HepG2 (cell line): Measurements from ENCODE around the gene PAPPA. TPM values are rescaled to one million over a fixed set of nuclear protein-coding genes. Genes with fewer than 3 reads are reported as not detected.

Experiments used
- ARID5B ChIP-seq: IDR thresholded peaks from 2 replicates; pipeline ENCODE4 v1.4.0; 2020; ENCODE audit warnings: mild to moderate bottlenecking, missing genetic modification reagents
- ATF7 ChIP-seq, 2 experiments: fragments of 450-650 bp in 1 of 2; sonication (generic) in 1 of 2; formaldehyde crosslinking in 1 of 2; IDR thresholded peaks; 2 replicates each; pipeline versions ENCODE4 v1.4.0 to v1.6.1; 2016 to 2020; ENCODE audit warnings: antibody characterized with exemption in 1 of 2, mild to moderate bottlenecking in 1 of 2, missing genetic modification reagents in 1 of 2
- CBX5 ChIP-seq: sonication (generic); formaldehyde crosslinking; IDR thresholded peaks from 2 replicates; pipeline ENCODE4 v1.4.0; 2020; ENCODE audit warnings: missing genetic modification reagents, borderline replicate concordance
- HDAC1 ChIP-seq: sonication (generic); formaldehyde crosslinking; IDR thresholded peaks from 2 replicates; pipeline ENCODE4 v1.5.1; 2020; ENCODE audit warnings: mild to moderate bottlenecking, missing genetic modification reagents
- MEF2D ChIP-seq: sonication (generic); formaldehyde crosslinking; IDR thresholded peaks from 2 replicates; pipeline ENCODE4 v1.5.1; 2020; ENCODE audit warnings: mild to moderate bottlenecking, missing genetic modification reagents
- NFIB ChIP-seq: sonication (generic); formaldehyde crosslinking; IDR thresholded peaks from 2 replicates; pipeline ENCODE4 v1.9.0; 2021; ENCODE audit warnings: missing genetic modification reagents, mild to moderate bottlenecking, borderline replicate concordance
- PITX1 ChIP-seq: sonication (generic); formaldehyde crosslinking; IDR thresholded peaks from 2 replicates; pipeline ENCODE4 v1.5.1; 2020; ENCODE audit warnings: mild to moderate bottlenecking, missing genetic modification reagents
- SOX13 ChIP-seq, 3 experiments: fragments of 450-650 bp in 1 of 3; sonication (generic) in 1 of 3; formaldehyde crosslinking in 1 of 3; IDR thresholded peaks in 2 of 3; conservative IDR thresholded peaks in 1 of 3; 2 replicates each; pipeline versions ENCODE4 v1.5.0 to v1.6.1; 2016 to 2020; ENCODE audit warnings: antibody characterized with exemption in 1 of 3, mild to moderate bottlenecking in 1 of 3, missing compliant biosample characterization in 1 of 3, missing genetic modification reagents in 1 of 3, moderate library complexity in 1 of 3
- SP2 ChIP-seq: sonication (generic); formaldehyde crosslinking; IDR thresholded peaks from 2 replicates; pipeline ENCODE4 v1.5.1; 2020; ENCODE audit warnings: mild to moderate bottlenecking, missing genetic modification reagents
- ZC3H4 ChIP-seq: sonication (generic); formaldehyde crosslinking; IDR thresholded peaks from 2 replicates; pipeline ENCODE4 v1.4.0; 2020; ENCODE audit warnings: missing genetic modification reagents, borderline replicate concordance
- ZFP36L1 ChIP-seq: sonication (generic); formaldehyde crosslinking; IDR thresholded peaks from 2 replicates; pipeline ENCODE4 v1.8.0; 2022; ENCODE audit warnings: mild to moderate bottlenecking, missing genetic modification reagents, moderate library complexity
- ZGPAT ChIP-seq: IDR thresholded peaks from 2 replicates; pipeline ENCODE4 v1.6.1; 2016; ENCODE audit warnings: mild to moderate bottlenecking
- ZNF383 ChIP-seq: sonication (generic); formaldehyde crosslinking; IDR thresholded peaks from 2 replicates; pipeline ENCODE4 v1.4.0; 2020; ENCODE audit warnings: missing genetic modification reagents, mild to moderate bottlenecking, borderline replicate concordance
- ZNF644 ChIP-seq: IDR thresholded peaks from 2 replicates; pipeline ENCODE4 v1.6.1; 2016; ENCODE audit warnings: low read depth
- ZNF709 ChIP-seq: sonication (generic); formaldehyde crosslinking; IDR thresholded peaks from 2 replicates; pipeline ENCODE4 v1.5.0; 2020; ENCODE audit warnings: mild to moderate bottlenecking, missing genetic modification reagents
- polyA plus RNA-seq, 8 experiments: library from polyadenylated mRNA; depleted of rRNA in 3 of 8; stranded (reverse) in 7 of 8; unstranded in 1 of 8; fragments of >200 nt; fragmentation: Illumina TruSeq in 4 of 8; extraction: Trizol in 4 of 8; gene quantifications; 2 replicates each; pipeline versions ENCODE4 v1.2.1 to v1.2.3, GENCODE V29; 2011 to 2016; ENCODE audit warnings: low read depth in 4 of 8, missing spikeins in 1 of 8, mixed read lengths in 1 of 8; ENCODE audit not compliant: insufficient read depth in 1 of 8
- total RNA-seq, 5 experiments: library from RNA; depleted of rRNA; stranded (reverse); fragments of >200 nt; fragmentation: Illumina TruSeq; extraction: Trizol; gene quantifications; 2 replicates each; pipeline ENCODE4 v1.2.3, GENCODE V29; 2016; ENCODE audit warnings: low read depth in 1 of 5
- TF ChIP-seq, protein P1 (sequence below): sonication (generic); formaldehyde crosslinking; IDR thresholded peaks from 2 replicates; pipeline ENCODE4 v1.4.0; 2020; ENCODE audit warnings: mild to moderate bottlenecking, missing genetic modification reagents
- TF ChIP-seq, protein P2 (sequence below): sonication (generic); formaldehyde crosslinking; IDR thresholded peaks from 2 replicates; pipeline ENCODE4 v1.4.0; 2020; ENCODE audit warnings: mild to moderate bottlenecking, missing genetic modification reagents
- TF ChIP-seq, protein P3 (sequence below): sonication (generic); formaldehyde crosslinking; IDR thresholded peaks from 2 replicates; pipeline ENCODE4 v1.4.0; 2020; ENCODE audit warnings: missing genetic modification reagents

The PAPPA gene
- total and polyA plus RNA-seq, 2 of the 13 experiments (the other 11 are each of a cell fraction or from before 2014, with no cell fraction given), result 0.09 to 0.11 TPM

DNA sequence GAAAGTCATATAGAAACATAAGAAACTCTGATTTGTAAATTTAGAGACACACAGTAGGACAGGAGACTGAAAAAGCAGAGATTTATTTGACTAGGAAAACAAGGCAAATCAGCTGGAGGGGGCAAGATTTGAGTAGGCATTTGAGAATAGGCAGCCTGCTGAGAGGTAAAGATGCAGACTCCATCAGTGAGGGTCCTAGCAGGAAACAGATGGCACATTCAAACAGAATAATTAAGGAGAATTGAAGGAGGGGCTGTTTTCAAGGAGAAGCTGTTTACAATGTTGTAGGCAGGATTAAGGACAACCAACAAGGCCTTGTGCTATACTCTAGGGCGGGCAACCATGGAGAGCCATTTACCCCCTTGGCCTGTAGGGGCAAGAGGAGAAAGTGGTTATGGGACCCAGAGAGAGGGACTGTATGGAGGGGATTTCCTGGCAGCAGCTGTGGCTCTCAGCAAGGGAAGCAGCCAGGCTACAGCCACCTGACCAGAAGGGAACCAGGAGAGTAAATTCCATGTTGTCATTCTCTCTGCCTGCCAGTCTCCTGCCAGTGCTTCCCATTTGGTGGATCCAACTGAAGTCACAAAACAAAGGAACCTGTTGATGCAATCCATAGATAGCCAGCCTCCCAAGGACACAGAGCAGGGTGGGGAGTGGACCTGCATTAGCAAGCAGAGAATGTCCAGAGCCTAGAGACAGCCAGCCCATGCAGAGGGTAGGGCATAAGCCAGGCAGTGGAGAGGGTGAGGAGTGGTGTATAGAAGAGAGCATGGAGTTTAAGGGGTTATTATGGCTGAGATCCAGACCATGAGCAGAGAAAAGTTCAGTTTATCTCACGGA lies 38.2 kb downstream of the PAPPA start (continued):
- TF ChIP-seq, protein P1, sequence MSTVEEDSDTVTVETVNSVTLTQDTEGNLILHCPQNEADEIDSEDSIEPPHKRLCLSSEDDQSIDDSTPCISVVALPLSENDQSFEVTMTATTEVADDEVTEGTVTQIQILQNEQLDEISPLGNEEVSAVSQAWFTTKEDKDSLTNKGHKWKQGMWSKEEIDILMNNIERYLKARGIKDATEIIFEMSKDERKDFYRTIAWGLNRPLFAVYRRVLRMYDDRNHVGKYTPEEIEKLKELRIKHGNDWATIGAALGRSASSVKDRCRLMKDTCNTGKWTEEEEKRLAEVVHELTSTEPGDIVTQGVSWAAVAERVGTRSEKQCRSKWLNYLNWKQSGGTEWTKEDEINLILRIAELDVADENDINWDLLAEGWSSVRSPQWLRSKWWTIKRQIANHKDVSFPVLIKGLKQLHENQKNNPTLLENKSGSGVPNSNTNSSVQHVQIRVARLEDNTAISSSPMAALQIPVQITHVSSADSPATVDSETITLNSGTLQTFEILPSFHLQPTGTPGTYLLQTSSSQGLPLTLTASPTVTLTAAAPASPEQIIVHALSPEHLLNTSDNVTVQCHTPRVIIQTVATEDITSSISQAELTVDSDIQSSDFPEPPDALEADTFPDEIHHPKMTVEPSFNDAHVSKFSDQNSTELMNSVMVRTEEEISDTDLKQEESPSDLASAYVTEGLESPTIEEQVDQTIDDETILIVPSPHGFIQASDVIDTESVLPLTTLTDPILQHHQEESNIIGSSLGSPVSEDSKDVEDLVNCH (CRISPR knock-in tag), result no peak
- TF ChIP-seq ZNF709 (CRISPR knock-in tag) (no peak), MEF2D (CRISPR knock-in tag) (no peak), CBX5 (no peak), ZGPAT (no peak), SP2 (no peak), ARID5B (CRISPR knock-in tag) (no peak), ZFP36L1 (CRISPR knock-in tag) (no peak), HDAC1 (CRISPR knock-in tag) (no peak), ZNF383 (CRISPR knock-in tag) (no peak), ZC3H4 (CRISPR knock-in tag) (no peak), PITX1 (no peak), NFIB (CRISPR knock-in tag) (no peak), SOX13 (IDR thresholded peaks at IDR 0.05) (no peak), SOX13 (CRISPR knock-in tag; conservative IDR thresholded peaks at IDR 0.05 in 1 of 2, IDR thresholded peaks at IDR 0.05 in 1 of 2) (peak in 1 of 2 experiments; percentile 42; a peak in 1 of 4 replicates), ZNF644 (CRISPR knock-in tag) (peak; percentile 71; the same call in 1 of the 2 replicates), ATF7 (IDR thresholded peaks at IDR 0.05) (no peak), ATF7 (CRISPR knock-in tag; IDR thresholded peaks at IDR 0.05) (no peak)
- TF ChIP-seq, protein P2, sequence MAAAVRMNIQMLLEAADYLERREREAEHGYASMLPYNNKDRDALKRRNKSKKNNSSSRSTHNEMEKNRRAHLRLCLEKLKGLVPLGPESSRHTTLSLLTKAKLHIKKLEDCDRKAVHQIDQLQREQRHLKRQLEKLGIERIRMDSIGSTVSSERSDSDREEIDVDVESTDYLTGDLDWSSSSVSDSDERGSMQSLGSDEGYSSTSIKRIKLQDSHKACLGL (CRISPR knock-in tag), result no peak
- TF ChIP-seq, protein P3, sequence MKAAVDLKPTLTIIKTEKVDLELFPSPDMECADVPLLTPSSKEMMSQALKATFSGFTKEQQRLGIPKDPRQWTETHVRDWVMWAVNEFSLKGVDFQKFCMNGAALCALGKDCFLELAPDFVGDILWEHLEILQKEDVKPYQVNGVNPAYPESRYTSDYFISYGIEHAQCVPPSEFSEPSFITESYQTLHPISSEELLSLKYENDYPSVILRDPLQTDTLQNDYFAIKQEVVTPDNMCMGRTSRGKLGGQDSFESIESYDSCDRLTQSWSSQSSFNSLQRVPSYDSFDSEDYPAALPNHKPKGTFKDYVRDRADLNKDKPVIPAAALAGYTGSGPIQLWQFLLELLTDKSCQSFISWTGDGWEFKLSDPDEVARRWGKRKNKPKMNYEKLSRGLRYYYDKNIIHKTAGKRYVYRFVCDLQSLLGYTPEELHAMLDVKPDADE (CRISPR knock-in tag), result no peak
